Measurements from ENCODE around the gene NTNG2.

- no peak for TF ChIP-seq CTCF (IDR thresholded peaks at IDR 0.05)
- no peak for TF ChIP-seq POLR2A (IDR thresholded peaks at IDR 0.05)
These were observed 786 bp upstream of the NTNG2 start for GRCh38 chr9:132160802-132161742.
